ENCODE data around the gene LYSMD4. TPM values are rescaled to one million over a fixed set of nuclear protein-coding genes. Genes with fewer than 3 reads are reported as not detected.

LYSMD4 gene
- total RNA-seq, 1 donor from 2014 or later, result 14.7 TPM

DNA sequence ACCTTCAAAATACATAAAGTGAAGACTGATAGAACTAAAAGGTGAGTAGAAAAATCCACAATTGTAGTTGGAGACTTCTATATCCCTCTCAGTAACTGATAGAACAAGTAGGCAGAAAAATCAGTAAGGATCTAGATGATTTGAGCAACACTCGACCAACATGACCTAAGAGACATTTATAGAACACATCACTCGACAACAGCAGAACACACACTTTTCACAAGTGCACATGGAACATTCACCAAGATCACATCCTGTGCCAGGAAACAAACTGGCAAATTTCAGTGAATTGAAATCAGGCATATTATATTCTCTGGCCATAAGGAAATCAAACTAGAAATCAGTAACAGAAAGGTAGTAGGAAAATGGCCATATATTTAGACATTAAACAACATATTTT, 37.1 kb downstream of the LYSMD4 start:
- TF ChIP-seq POLR2AphosphoS5 (IDR thresholded peaks at IDR 0.05; ENCODE audit: insufficient read depth in 1 of 2, low read depth in 1 of 2) (no peak), POLR2A (IDR thresholded peaks at IDR 0.05) (no peak)
- TF ChIP-seq, protein P1, sequence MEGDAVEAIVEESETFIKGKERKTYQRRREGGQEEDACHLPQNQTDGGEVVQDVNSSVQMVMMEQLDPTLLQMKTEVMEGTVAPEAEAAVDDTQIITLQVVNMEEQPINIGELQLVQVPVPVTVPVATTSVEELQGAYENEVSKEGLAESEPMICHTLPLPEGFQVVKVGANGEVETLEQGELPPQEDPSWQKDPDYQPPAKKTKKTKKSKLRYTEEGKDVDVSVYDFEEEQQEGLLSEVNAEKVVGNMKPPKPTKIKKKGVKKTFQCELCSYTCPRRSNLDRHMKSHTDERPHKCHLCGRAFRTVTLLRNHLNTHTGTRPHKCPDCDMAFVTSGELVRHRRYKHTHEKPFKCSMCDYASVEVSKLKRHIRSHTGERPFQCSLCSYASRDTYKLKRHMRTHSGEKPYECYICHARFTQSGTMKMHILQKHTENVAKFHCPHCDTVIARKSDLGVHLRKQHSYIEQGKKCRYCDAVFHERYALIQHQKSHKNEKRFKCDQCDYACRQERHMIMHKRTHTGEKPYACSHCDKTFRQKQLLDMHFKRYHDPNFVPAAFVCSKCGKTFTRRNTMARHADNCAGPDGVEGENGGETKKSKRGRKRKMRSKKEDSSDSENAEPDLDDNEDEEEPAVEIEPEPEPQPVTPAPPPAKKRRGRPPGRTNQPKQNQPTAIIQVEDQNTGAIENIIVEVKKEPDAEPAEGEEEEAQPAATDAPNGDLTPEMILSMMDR (IDR thresholded peaks at IDR 0.05), result no peak
- Histone ChIP-seq H3K4me3 (no peak overlapping the region), H3K36me3 (peaks cover 0 to 30% of the 10 kb centered on the region in 2 donors), H3K4me1 (no peaks in the 10 kb centered on the region), H3K9me3 (no peaks in the 10 kb centered on the region), H3K27ac (no peak overlapping the region), H3K27me3 (no peaks in the 10 kb centered on the region)
- intact Hi-C loops (cut with DNase I), result no loop called here
- DNase-seq (ENCODE audit: extremely low spot score in 2 of 2), result no peak

DNA sequence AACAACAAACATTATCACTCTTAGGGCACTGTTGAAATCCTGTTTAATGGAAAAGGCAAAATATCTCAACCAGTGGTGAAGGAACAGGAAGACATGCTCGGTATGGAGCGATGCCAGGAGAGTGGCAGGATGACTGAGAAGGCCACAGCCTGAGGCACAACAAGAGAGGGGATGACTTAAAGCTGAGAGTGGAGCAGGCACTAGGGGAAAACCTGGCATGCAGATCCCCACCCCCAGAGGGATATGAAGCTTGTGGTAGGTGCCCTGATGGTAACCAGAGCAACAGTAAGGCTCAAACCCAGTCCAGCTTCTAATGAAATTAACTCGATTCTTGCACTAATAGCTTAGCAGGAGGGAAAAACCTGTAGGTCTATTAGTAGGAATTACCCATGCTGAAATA, 40.4 kb downstream of the LYSMD4 start:
- no peak for DNase-seq (ENCODE audit: extremely low spot score in 2 of 2)
- no peaks in the 10 kb centered on the region for H3K9me3 ChIP-seq
- intact Hi-C loops (cut with DNase I), result no loop called here
- H3K27me3 ChIP-seq, result no peaks in the 10 kb centered on the region
- H3K4me1 ChIP-seq, result no peaks in the 10 kb centered on the region
- no peak overlapping the region for H3K4me3 ChIP-seq
- H3K36me3 ChIP-seq, result peaks cover 0 to 37% of the 10 kb centered on the region in 2 donors
- no peak overlapping the region for H3K27ac ChIP-seq
- TF ChIP-seq, protein P1 (IDR thresholded peaks at IDR 0.05), result no peak
- no peak for TF ChIP-seq POLR2A (IDR thresholded peaks at IDR 0.05)
- TF ChIP-seq POLR2AphosphoS5 (IDR thresholded peaks at IDR 0.05; ENCODE audit: insufficient read depth in 1 of 2, low read depth in 1 of 2), result no peak

DNA sequence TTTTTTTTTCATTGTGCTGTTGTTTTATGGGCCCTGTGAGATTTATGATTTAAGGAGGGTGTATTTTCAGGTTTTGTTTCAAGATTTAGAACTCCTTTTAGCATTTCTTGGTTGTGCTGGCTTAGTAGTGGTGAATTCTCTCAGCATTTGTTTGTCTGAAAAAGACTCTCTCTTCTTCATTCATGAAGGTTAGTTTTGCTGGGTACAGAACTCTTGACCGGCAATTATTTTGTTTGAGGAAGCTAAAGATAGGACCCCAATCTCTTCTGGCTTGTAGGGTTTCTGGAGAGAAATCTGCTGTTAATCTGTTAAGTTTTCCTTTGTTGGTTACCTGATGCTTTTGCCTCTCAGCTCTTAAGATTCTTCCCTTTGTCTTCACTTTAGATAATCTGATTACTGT, 46.9 kb downstream of the LYSMD4 start:
- no peak for TF ChIP-seq POLR2A (IDR thresholded peaks at IDR 0.05)
- TF ChIP-seq, protein P1 (IDR thresholded peaks at IDR 0.05), result no peak
- TF ChIP-seq POLR2AphosphoS5 (IDR thresholded peaks at IDR 0.05; ENCODE audit: insufficient read depth in 1 of 2, low read depth in 1 of 2), result no peak
- Histone ChIP-seq H3K27ac (no peak overlapping the region), H3K4me3 (no peak overlapping the region), H3K4me1 (no peaks in the 10 kb centered on the region), H3K9me3 (no peaks in the 10 kb centered on the region), H3K27me3 (no peaks in the 10 kb centered on the region), H3K36me3 (peaks cover 0 to 16% of the 10 kb centered on the region in 2 donors)
- no peak for DNase-seq (ENCODE audit: extremely low spot score in 2 of 2)
- intact Hi-C loops (cut with DNase I), result no loop called here

DNA sequence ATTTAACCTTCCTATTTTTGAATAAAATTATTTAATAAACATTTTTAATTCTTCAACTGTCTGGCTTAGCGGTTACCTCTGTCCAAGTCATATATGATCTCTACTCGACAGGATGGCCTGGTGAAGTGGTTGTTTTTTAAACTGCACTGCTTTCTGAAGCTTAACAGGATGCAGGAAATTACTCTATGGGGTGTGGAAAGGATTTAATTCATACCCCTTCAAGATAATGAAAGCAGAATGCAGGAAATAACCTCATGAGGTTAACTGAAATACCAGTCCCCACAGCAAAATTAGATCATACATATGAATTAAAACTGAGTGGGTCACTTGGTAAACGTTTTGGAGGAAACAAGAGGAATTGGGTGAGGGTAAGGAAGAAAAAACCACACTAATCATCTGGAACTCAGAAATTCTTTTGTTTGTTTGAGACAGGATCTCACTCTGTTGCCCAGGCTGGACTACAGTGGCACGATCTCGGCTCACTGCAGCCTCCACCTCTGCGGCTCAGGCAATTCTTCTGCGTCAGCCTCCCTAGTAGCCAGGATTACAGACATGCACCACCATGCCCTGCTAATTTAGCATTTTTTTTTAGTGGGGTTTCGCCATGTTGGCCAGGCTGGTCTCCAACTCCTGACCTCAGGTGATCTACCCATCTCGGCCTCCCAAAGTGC, 50.1 kb downstream of the LYSMD4 start:
- no peaks in the 10 kb centered on the region for H3K9me3 ChIP-seq
- no peak for TF ChIP-seq POLR2A (IDR thresholded peaks at IDR 0.05)
- peak in 1 of 2 donors; percentile 19 for TF ChIP-seq POLR2AphosphoS5 (IDR thresholded peaks at IDR 0.05; ENCODE audit: insufficient read depth in 1 of 2, low read depth in 1 of 2)
- intact Hi-C loops (cut with DNase I), result no loop called here
- no peak overlapping the region for H3K4me3 ChIP-seq
- H3K27me3 ChIP-seq, result no peaks in the 10 kb centered on the region
- no peak for DNase-seq (ENCODE audit: extremely low spot score in 2 of 2)
- peaks cover 0 to 7% of the 10 kb centered on the region in 2 donors for H3K36me3 ChIP-seq
- H3K4me1 ChIP-seq, result no peaks in the 10 kb centered on the region
- H3K27ac ChIP-seq, result peak overlapping the region; percentile 36

DNA sequence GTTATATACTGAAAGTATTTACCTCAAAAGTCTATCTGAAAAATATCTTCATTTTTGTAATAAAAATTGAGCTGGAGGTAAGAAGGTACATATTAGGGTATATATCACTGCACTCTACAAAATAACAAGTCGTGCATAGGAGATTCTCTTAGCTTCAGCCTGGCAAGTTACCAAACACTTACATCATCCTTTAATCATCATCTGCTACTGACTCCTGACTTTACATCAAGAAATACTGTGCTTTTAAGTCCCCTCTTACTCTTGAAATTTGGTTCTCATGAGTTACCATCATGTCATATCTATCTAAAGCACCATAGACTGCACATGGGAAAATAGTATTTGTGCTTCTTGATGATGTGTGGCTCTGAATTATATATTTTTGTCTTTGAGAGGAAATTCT, 50.8 kb downstream of the LYSMD4 start:
- DNase-seq (ENCODE audit: extremely low spot score in 2 of 2), result no peak
- Histone ChIP-seq H3K4me1 (no peaks in the 10 kb centered on the region), H3K4me3 (no peak overlapping the region), H3K27me3 (no peaks in the 10 kb centered on the region), H3K27ac (no peak overlapping the region), H3K36me3 (peaks cover 0 to 7% of the 10 kb centered on the region in 2 donors), H3K9me3 (no peaks in the 10 kb centered on the region)
- intact Hi-C loops (cut with DNase I), result no loop called here
- TF ChIP-seq POLR2A (IDR thresholded peaks at IDR 0.05) (no peak), POLR2AphosphoS5 (IDR thresholded peaks at IDR 0.05; ENCODE audit: insufficient read depth in 1 of 2, low read depth in 1 of 2) (no peak)
- TF ChIP-seq, protein P1 (IDR thresholded peaks at IDR 0.05), result no peak

Data from vagina (tissue), 2 donors.